SK-N-SH (cell line): Measurements from ENCODE around the gene PAN3.

Source experiments
- CTCF ChIP-seq: fragments of 200-600 bp; sonication (generic); IDR thresholded peaks from 2 replicates; pipeline ENCODE4 v1.6.1; 2017; ENCODE audit warnings: antibody characterized with exemption, mild to moderate bottlenecking, moderate library complexity
- EZH2phosphoT487 ChIP-seq: fragments of 200-600 bp; sonication (generic); IDR thresholded peaks from 2 replicates; pipeline ENCODE4 v1.6.1; 2017; ENCODE audit warnings: low read depth, mixed run types, mild to moderate bottlenecking, antibody characterized with exemption, moderate library complexity, borderline replicate concordance
- JUND ChIP-seq: IDR thresholded peaks from 2 replicates; pipeline ENCODE4 v1.4.0; 2012
- MXI1 ChIP-seq: IDR thresholded peaks from 2 replicates; pipeline ENCODE4 v1.6.1; 2012; ENCODE audit warnings: mild to moderate bottlenecking, low read depth, low read length, improper control_type of control experiment
- SMC3 ChIP-seq: IDR thresholded peaks from 2 replicates; pipeline ENCODE4 v1.6.1; 2012; ENCODE audit warnings: low read depth, low read length, improper control_type of control experiment
- YY1 ChIP-seq: IDR thresholded peaks from 2 replicates; pipeline ENCODE4 v1.4.0; 2012; ENCODE audit warnings: low read depth, mild to moderate bottlenecking

DNA sequence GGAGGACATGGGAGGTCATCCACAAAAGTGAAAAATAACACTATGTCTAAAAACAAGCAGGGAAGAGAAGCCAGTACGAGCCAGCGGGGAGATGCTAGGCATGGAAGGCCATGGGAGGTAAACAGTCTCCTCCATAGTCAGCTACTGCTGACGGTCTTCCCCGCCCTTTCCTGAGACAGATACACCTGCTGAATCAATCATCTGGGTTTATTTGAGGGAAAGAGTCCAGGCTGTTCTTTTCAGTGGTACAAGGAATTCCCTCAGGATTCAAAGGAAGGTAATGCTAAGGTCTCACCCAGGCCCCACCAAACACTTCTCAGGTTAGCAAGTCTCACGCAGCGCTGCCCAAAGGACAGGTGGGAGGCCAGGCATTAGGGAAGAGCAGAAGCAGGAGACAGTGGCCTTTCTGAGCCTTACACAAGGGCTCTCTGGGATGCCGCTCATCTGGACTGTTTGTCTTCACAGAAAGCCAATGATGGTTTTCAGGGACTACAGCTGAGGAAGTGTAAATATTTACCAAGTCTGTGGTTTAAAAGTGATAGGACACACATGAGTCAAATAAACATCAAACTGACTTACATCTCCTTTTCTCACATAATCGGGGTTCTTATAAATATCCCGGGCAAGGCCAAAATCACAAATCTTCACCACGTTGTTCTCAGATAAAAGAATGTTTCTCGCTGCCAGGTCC is 182.7 kb downstream of the PAN3 start:
- no peak for TF ChIP-seq JUND
- TF ChIP-seq CTCF, result no peak
- TF ChIP-seq MXI1, result no peak
- no peak for TF ChIP-seq SMC3
- TF ChIP-seq EZH2phosphoT487, result no peak
- no peak for TF ChIP-seq YY1
